Skeletal muscle satellite cell (primary cell): Measurements from ENCODE around the gene MCC.

Experiments
- H3K27me3 ChIP-seq: 2 replicates; pipeline ENCODE4 v1.7.0; 2013; ENCODE audit warnings: low read length; ENCODE audit not compliant: control insufficient read depth, insufficient read depth
- H3K36me3 ChIP-seq: 2 replicates; pipeline ENCODE4 v1.7.0; 2013; ENCODE audit warnings: mild to moderate bottlenecking, control low read depth, low read length; ENCODE audit not compliant: insufficient read depth
- H3K4me1 ChIP-seq: 2 replicates; pipeline ENCODE4 v1.7.0; 2013; ENCODE audit warnings: low read length; ENCODE audit not compliant: control insufficient read depth, insufficient read depth
- H3K4me2 ChIP-seq: 2 replicates; pipeline ENCODE4 v1.7.0; 2013; ENCODE audit warnings: mild to moderate bottlenecking, low read length
- H3K4me3 ChIP-seq: 2 replicates; pipeline ENCODE4 v1.7.0; 2013; ENCODE audit warnings: low read length
- H3K9ac ChIP-seq: 2 replicates; pipeline ENCODE4 v1.7.0; 2013; ENCODE audit warnings: mild to moderate bottlenecking, low read depth, low read length, moderate library complexity
- H3K9me3 ChIP-seq: replicated peaks from 2 replicates; pipeline ENCODE4 v1.7.0; 2013; ENCODE audit warnings: mild to moderate bottlenecking, control low read depth, low read length

MCC gene

DNA sequence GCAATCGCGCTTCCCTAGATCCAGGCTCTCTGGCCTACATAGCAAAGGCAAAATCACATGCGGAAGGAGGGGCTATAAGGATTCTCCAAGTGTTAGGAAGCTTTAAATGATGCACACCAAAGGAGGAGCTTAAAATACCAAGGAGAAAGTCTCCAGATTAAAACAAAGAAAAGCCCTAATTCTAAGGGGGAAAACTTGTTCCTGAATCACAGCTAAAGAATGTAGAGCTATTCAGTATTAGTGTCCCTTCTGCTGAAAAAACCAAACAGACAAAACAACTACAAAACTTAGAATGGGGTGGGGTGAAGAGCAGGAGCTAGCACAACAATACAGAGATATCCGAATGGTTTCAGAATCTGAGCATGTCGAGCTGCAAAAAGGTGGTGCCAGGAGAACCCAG is 297.9 kb downstream of the MCC start:
- no peaks in the 10 kb centered on the region for H3K27me3 ChIP-seq
- no peak overlapping the region for H3K4me2 ChIP-seq
- H3K4me1 ChIP-seq = peaks cover 10% of the 10 kb centered on the region
- H3K4me3 ChIP-seq = no peak overlapping the region
- no peaks in the 10 kb centered on the region for H3K9me3 ChIP-seq
- H3K9ac ChIP-seq = no peak overlapping the region
- H3K36me3 ChIP-seq = no peaks in the 10 kb centered on the region

DNA sequence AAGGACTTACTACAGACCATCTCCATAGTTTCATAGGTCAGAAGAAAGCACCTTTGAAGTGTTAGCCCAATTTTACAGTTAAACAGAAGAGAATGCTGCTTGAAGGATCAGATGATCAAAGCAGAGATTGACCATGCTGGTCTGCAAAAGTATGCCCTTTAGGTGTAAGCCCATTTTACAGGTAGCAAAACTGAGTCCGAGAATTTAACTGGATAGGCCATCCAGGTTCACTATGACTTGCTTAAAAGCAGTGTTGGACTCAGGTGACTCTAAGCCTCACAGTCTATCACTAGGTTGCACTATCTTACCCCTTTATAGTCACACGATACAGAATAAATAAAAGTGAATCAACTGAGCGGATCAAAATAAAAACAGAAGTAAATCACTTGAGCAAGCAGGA is 299.0 kb downstream of the MCC start:
- Histone ChIP-seq H3K9ac (no peak overlapping the region), H3K4me2 (no peak overlapping the region), H3K4me1 (peaks cover 10% of the 10 kb centered on the region), H3K27me3 (no peaks in the 10 kb centered on the region), H3K36me3 (no peaks in the 10 kb centered on the region), H3K4me3 (no peak overlapping the region), H3K9me3 (no peaks in the 10 kb centered on the region)

- Histone ChIP-seq H3K36me3 (no peaks in the 10 kb centered on the region), H3K4me1 (peaks cover 10% of the 10 kb centered on the region), H3K4me2 (no peak overlapping the region), H3K9me3 (no peaks in the 10 kb centered on the region), H3K4me3 (no peak overlapping the region), H3K9ac (no peak overlapping the region), H3K27me3 (peaks cover 6% of the 10 kb centered on the region)
Measured at GRCh38 chr5:113188436-113188835, 299.8 kb downstream of the MCC start.

GRCh38 chr5:113187906-113188305 is 300.3 kb downstream of the MCC start:
- Histone ChIP-seq H3K9ac (no peak overlapping the region), H3K4me1 (peaks cover 10% of the 10 kb centered on the region), H3K27me3 (peaks cover 7% of the 10 kb centered on the region), H3K9me3 (no peaks in the 10 kb centered on the region), H3K4me2 (no peak overlapping the region), H3K36me3 (no peaks in the 10 kb centered on the region), H3K4me3 (no peak overlapping the region)

GRCh38 chr5:113186061-113186460 is 302.2 kb downstream of the MCC start:
- Histone ChIP-seq H3K36me3 (no peaks in the 10 kb centered on the region), H3K4me2 (no peak overlapping the region), H3K4me1 (peaks cover 10% of the 10 kb centered on the region)

DNA sequence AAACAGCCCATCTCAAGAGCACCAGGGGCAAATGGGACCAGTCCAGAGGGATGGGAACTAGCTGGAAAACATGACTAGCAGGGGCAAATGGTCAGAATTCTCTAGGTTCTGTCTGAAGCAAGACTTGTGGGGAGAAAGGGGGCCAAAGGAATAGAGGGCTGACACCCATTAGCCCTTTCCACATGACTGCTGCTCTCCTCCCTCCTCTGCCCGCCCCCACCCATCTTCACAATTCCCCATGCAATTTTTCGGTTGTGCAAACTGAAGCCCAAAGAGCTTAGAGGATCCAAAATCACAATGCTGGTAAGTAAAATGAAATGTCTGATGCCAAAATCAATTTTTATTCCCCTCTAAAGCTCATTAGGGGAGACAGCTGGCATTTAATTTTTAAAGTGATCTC is 304.6 kb downstream of the MCC start:
- H3K9me3 ChIP-seq = no peaks in the 10 kb centered on the region
- no peaks in the 10 kb centered on the region for H3K4me1 ChIP-seq

More at GRCh38 chr5:113186061-113186460, 302.2 kb downstream of the MCC start:
- Histone ChIP-seq H3K9ac (no peak overlapping the region), H3K9me3 (no peaks in the 10 kb centered on the region), H3K4me3 (no peak overlapping the region), H3K27me3 (peaks cover 7% of the 10 kb centered on the region)

DNA sequence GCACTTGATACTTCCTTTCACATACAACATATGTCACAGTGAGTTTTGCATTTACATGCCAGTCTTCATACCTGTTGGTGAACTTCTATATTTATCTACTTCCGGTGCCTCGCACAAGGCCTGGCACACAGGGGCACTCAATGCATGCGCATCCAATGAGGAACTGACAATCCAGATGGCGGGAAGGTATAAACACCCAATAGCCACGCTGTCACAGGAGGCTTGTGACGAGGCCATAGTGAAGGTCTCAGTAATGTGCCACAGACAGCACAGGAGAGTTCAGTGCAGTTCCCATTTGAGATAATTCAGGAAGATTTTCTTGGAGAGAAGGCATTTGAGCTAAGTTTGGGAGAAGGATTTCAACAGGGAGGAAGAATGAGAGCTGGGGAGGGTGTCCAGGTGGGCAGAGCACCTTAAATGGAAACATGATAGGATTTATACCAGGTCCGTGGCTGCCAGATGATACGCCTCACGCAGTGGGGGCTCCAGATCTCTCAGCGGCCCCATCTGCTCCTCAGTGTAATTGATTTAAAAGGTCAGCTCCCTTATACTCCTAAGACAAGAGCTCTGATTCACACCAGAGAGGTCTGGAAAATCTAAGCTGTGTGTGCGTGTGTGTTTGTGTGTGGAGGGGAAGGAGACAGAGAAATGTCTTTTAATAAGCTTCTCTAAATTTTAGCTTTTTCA is 305.5 kb downstream of the MCC start:
- Histone ChIP-seq H3K9ac (no peak overlapping the region), H3K9me3 (no peaks in the 10 kb centered on the region), H3K27me3 (peaks cover 7% of the 10 kb centered on the region), H3K4me3 (no peak overlapping the region), H3K36me3 (no peaks in the 10 kb centered on the region), H3K4me2 (no peak overlapping the region), H3K4me1 (no peaks in the 10 kb centered on the region)

More for the DNA sequence above, 304.6 kb downstream of the MCC start:
- no peak overlapping the region for H3K9ac ChIP-seq
- no peak overlapping the region for H3K4me3 ChIP-seq
- peaks cover 7% of the 10 kb centered on the region for H3K27me3 ChIP-seq
- no peak overlapping the region for H3K4me2 ChIP-seq
- H3K36me3 ChIP-seq = no peaks in the 10 kb centered on the region

DNA sequence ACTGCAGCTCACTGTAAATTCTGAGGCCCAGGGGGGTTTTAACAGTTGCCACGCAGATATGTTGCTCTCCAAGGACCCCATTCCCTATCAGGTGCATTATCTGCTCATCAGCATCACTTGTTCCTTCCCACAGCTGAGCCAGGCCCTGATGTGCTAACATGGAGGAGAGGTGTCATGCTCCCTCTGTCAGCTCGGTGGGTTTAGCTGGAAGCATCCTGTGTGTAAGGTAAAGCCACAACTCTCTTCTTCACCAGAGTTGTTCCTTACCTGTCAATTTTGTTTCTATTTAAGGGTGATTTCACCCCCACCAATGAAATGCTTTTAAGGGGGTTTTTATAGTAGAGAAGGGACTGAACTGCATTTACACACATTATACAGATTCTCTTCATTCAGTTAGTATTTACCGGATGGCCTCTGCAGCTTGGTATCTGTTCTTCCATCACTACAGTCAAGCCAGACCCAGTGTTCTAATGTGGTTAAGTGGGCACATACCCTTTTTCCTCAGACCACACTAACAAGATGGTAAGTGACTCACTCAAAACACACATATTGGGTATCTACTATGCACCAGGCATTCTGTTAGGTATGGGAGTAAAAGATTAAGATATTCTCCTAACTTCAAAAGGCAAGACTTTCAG is 306.3 kb downstream of the MCC start:
- Histone ChIP-seq H3K27me3 (peaks cover 7% of the 10 kb centered on the region), H3K4me1 (no peaks in the 10 kb centered on the region), H3K9me3 (no peaks in the 10 kb centered on the region), H3K9ac (no peak overlapping the region), H3K36me3 (no peaks in the 10 kb centered on the region), H3K4me2 (no peak overlapping the region), H3K4me3 (no peak overlapping the region)

- H3K9me3 ChIP-seq = no peaks in the 10 kb centered on the region
- no peaks in the 10 kb centered on the region for H3K36me3 ChIP-seq
- no peak overlapping the region for H3K4me2 ChIP-seq
- H3K9ac ChIP-seq = no peak overlapping the region
- no peaks in the 10 kb centered on the region for H3K4me1 ChIP-seq
- peaks cover 7% of the 10 kb centered on the region for H3K27me3 ChIP-seq
- no peak overlapping the region for H3K4me3 ChIP-seq
Measured at GRCh38 chr5:113181409-113181808, 306.8 kb downstream of the MCC start.

DNA sequence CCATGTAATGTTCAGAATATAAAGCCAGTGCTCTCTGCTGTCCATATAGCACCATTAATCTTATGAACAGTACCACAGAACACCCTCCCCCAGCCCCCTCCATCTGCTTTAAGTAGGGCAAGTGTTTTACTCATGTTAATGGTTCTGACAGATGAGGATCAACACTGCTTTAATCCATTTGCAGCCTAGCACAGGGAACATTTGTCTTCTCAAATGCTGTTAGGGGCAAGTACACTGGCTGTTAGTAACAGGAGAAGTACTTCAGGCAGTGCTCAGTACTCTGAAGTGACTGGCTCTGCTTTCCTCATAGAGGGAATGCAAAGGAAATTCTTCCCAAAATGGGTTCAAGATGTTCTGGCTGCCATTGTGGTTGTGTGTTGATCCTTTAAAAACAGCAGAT is 309.1 kb downstream of the MCC start:
- no peak overlapping the region for H3K4me3 ChIP-seq
- no peak overlapping the region for H3K9ac ChIP-seq
- H3K9me3 ChIP-seq = no peaks in the 10 kb centered on the region
- no peaks in the 10 kb centered on the region for H3K4me1 ChIP-seq
- no peak overlapping the region for H3K4me2 ChIP-seq
- H3K27me3 ChIP-seq = peaks cover 7% of the 10 kb centered on the region
- H3K36me3 ChIP-seq = no peaks in the 10 kb centered on the region

- Histone ChIP-seq H3K4me2 (no peak overlapping the region), H3K27me3 (no peaks in the 10 kb centered on the region), H3K9ac (no peak overlapping the region), H3K36me3 (no peaks in the 10 kb centered on the region), H3K4me1 (no peaks in the 10 kb centered on the region), H3K4me3 (no peak overlapping the region), H3K9me3 (no peaks in the 10 kb centered on the region)
Measured at GRCh38 chr5:113178073-113178779, 310.0 kb downstream of the MCC start.
